ENCODE measurements around the gene PTPRN2. TPM values are rescaled to one million over a fixed set of nuclear protein-coding genes. Genes with fewer than 3 reads are reported as not detected.

Gene PTPRN2
- total RNA-seq, 1 donor from 2014 or later = 2.4 TPM

GRCh38 chr7:158479021-158479663 lies 108.5 kb downstream of the PTPRN2 start:
- Histone ChIP-seq H3K27me3 (ENCODE audit: control insufficient read depth, insufficient read depth, low read length) (no peaks in the 10 kb centered on the region), H3K4me3 (ENCODE audit: low read depth, low read length) (no peak overlapping the region), H3K36me3 (ENCODE audit: control insufficient read depth, insufficient read depth, low read length) (no peaks in the 10 kb centered on the region)
- TF ChIP-seq CTCF (IDR thresholded peaks at IDR 0.05; ENCODE audit: insufficient read depth, low read length, poor library complexity, severe bottlenecking) = no peak
- DNase-seq (ENCODE audit: low read depth) = no peak

GRCh38 chr7:158477866-158478265 lies 109.8 kb downstream of the PTPRN2 start:
- DNase-seq (ENCODE audit: low read depth) = no peak
- Histone ChIP-seq H3K36me3 (ENCODE audit: control insufficient read depth, insufficient read depth, low read length) (no peaks in the 10 kb centered on the region), H3K27me3 (ENCODE audit: control insufficient read depth, insufficient read depth, low read length) (no peaks in the 10 kb centered on the region), H3K4me3 (ENCODE audit: low read depth, low read length) (no peak overlapping the region)
- TF ChIP-seq CTCF (IDR thresholded peaks at IDR 0.05; ENCODE audit: insufficient read depth, low read length, poor library complexity, severe bottlenecking) = no peak

- H3K27me3 ChIP-seq (ENCODE audit: control insufficient read depth, insufficient read depth, low read length) = no peaks in the 10 kb centered on the region
- H3K4me3 ChIP-seq (ENCODE audit: low read depth, low read length) = no peak overlapping the region
- DNase-seq (ENCODE audit: low read depth) = no peak
- no peaks in the 10 kb centered on the region for H3K36me3 ChIP-seq (ENCODE audit: control insufficient read depth, insufficient read depth, low read length)
- no peak for TF ChIP-seq CTCF (IDR thresholded peaks at IDR 0.05; ENCODE audit: insufficient read depth, low read length, poor library complexity, severe bottlenecking)
These were observed 111.2 kb downstream of the PTPRN2 start for GRCh38 chr7:158476331-158476932.

GRCh38 chr7:158475679-158476052 lies 112.0 kb downstream of the PTPRN2 start:
- no peak for DNase-seq (ENCODE audit: low read depth)
- Histone ChIP-seq H3K4me3 (ENCODE audit: low read depth, low read length) (no peak overlapping the region), H3K27me3 (ENCODE audit: control insufficient read depth, insufficient read depth, low read length) (no peaks in the 10 kb centered on the region), H3K36me3 (ENCODE audit: control insufficient read depth, insufficient read depth, low read length) (no peaks in the 10 kb centered on the region)
- no peak for TF ChIP-seq CTCF (IDR thresholded peaks at IDR 0.05; ENCODE audit: insufficient read depth, low read length, poor library complexity, severe bottlenecking)

- no peaks in the 10 kb centered on the region for H3K36me3 ChIP-seq (ENCODE audit: control insufficient read depth, insufficient read depth, low read length)
- DNase-seq (ENCODE audit: low read depth) = no peak
- H3K27me3 ChIP-seq (ENCODE audit: control insufficient read depth, insufficient read depth, low read length) = no peaks in the 10 kb centered on the region
- no peak for TF ChIP-seq CTCF (IDR thresholded peaks at IDR 0.05; ENCODE audit: insufficient read depth, low read length, poor library complexity, severe bottlenecking)
- H3K4me3 ChIP-seq (ENCODE audit: low read depth, low read length) = no peak overlapping the region
These were observed 112.5 kb downstream of the PTPRN2 start for GRCh38 chr7:158475036-158475678.

Measured in kidney epithelial cell (primary cell).